Endothelial cell of umbilical vein (primary cell): ENCODE results near the gene SSTR3.

ENCODE experiments used
- CTCF ChIP-seq, 2 donors: IDR thresholded peaks; 1 replicate in 1 of 2; 2 replicates in 1 of 2; pipeline ENCODE4 v1.5.1; 2011; ENCODE audit warnings: low read length in 2 of 2, mild to moderate bottlenecking in 2 of 2, moderate library complexity in 2 of 2, control low read depth in 1 of 2, inconsistent platforms in 1 of 2, low read depth in 1 of 2; ENCODE audit not compliant: insufficient read depth in 1 of 2; ENCODE audit errors: extremely low read depth in 1 of 2
- POLR2A ChIP-seq: IDR thresholded peaks from 2 replicates; pipeline ENCODE4 v1.6.1; 2012; ENCODE audit warnings: low read depth, mild to moderate bottlenecking, control low read depth, low read length

GRCh38 chr22:37244922-37245722 lies 32.8 kb upstream of the SSTR3 start:
- TF ChIP-seq CTCF (IDR thresholded peaks at IDR 0.05; ENCODE audit: extremely low read depth in 1 of 2, insufficient read depth in 1 of 2, low read depth in 1 of 2, low read length in 2 of 2) (no peak), POLR2A (no peak)
